Measurements from ENCODE around the gene UCHL3.

UCHL3 gene

GRCh38 chr13:75569576-75569975, 20.0 kb downstream of the UCHL3 start:
- no peak for TF ChIP-seq CTCF (IDR thresholded peaks at IDR 0.05; ENCODE audit: insufficient read depth, low read depth, low read length, missing control alignments)
- no peak overlapping the region for H3K4me3 ChIP-seq (ENCODE audit: low read length)
- peak; percentile 11 for DNase-seq (ENCODE audit: low read depth)

GRCh38 chr13:75579529-75579928, 29.9 kb downstream of the UCHL3 start:
- no peak for DNase-seq (ENCODE audit: low read depth)
- TF ChIP-seq CTCF (IDR thresholded peaks at IDR 0.05; ENCODE audit: insufficient read depth, low read depth, low read length, missing control alignments): no peak
- no peak overlapping the region for H3K4me3 ChIP-seq (ENCODE audit: low read length)

- no peak for DNase-seq (ENCODE audit: low read depth)
- H3K4me3 ChIP-seq (ENCODE audit: low read length): no peak overlapping the region
- TF ChIP-seq CTCF (IDR thresholded peaks at IDR 0.05; ENCODE audit: insufficient read depth, low read depth, low read length, missing control alignments): no peak
These were observed 32.5 kb downstream of the UCHL3 start for GRCh38 chr13:75581874-75582640.

GRCh38 chr13:75583091-75583490, 33.5 kb downstream of the UCHL3 start:
- no peak for DNase-seq (ENCODE audit: low read depth)
- no peak for TF ChIP-seq CTCF (IDR thresholded peaks at IDR 0.05; ENCODE audit: insufficient read depth, low read depth, low read length, missing control alignments)

GRCh38 chr13:75585153-75585552, 35.6 kb downstream of the UCHL3 start:
- no peak for DNase-seq (ENCODE audit: low read depth)
- no peak overlapping the region for H3K4me3 ChIP-seq (ENCODE audit: low read length)
- TF ChIP-seq CTCF (IDR thresholded peaks at IDR 0.05; ENCODE audit: insufficient read depth, low read depth, low read length, missing control alignments): no peak

More at GRCh38 chr13:75583091-75583490, 33.5 kb downstream of the UCHL3 start:
- H3K4me3 ChIP-seq (ENCODE audit: low read length): no peak overlapping the region

GRCh38 chr13:75587679-75588078, 38.1 kb downstream of the UCHL3 start:
- no peak overlapping the region for H3K4me3 ChIP-seq (ENCODE audit: low read length)
- no peak for TF ChIP-seq CTCF (IDR thresholded peaks at IDR 0.05; ENCODE audit: insufficient read depth, low read depth, low read length, missing control alignments)
- peak; percentile 40 for DNase-seq (ENCODE audit: low read depth)

GRCh38 chr13:75596657-75597182, 47.1 kb downstream of the UCHL3 start:
- TF ChIP-seq CTCF (IDR thresholded peaks at IDR 0.05; ENCODE audit: insufficient read depth, low read depth, low read length, missing control alignments): no peak
- DNase-seq (ENCODE audit: low read depth): no peak
- no peak overlapping the region for H3K4me3 ChIP-seq (ENCODE audit: low read length)
